ENCODE data around the gene SKAP1.

Gene SKAP1

DNA sequence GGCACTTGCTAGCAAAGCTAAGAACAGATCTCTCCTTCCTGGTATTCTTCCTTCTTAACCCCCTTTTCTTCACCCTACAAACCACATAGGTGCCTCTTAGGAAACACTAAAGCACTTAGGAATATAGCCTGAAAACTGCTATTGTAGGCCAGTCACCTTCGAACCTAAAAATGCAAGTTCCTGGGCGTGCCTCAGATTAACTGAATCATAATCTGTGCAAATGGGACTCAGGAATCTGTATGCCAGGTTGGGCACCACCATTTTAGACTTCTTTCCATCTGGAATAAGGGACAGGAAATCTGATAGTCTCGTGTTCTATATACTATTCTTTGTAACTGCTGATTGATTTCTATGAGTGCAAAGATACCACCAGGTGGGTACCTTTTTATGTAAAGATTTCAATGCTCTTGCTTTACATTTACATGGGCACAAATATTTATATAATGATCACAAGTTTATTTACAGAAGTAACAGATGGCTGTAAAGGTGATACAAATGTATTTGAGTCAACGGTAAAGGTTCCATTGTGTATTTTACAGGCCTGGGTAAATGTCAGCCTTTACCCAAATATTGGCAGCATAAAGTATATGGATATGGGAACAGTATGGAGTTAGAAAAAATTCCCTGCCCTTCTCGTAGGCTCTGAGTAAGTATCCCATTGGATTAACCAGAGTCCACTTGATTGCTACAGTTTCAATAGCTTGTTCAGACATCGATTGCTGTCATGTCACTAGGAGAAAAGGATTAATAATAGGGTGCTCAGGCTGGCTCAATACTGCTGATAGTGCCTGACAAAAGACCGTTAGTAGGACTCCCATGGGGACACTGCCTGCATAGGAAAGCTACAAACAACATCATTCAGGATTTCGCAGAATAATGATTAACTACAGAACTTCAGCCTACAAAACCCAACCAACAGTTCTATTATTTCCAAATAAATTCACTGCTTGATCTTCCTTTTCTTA, 197.7 kb downstream of the SKAP1 start:
- Histone ChIP-seq H3K4me1 (no peaks in the 10 kb centered on the region), H3K27me3 (peaks cover 67% of the 10 kb centered on the region), H3K36me3 (no peaks in the 10 kb centered on the region), H3K9me3 (no peaks in the 10 kb centered on the region), H3K4me3 (ENCODE audit: low read depth, low read length) (no peak overlapping the region)
- DNase-seq: no peak
- TF ChIP-seq, protein P1, sequence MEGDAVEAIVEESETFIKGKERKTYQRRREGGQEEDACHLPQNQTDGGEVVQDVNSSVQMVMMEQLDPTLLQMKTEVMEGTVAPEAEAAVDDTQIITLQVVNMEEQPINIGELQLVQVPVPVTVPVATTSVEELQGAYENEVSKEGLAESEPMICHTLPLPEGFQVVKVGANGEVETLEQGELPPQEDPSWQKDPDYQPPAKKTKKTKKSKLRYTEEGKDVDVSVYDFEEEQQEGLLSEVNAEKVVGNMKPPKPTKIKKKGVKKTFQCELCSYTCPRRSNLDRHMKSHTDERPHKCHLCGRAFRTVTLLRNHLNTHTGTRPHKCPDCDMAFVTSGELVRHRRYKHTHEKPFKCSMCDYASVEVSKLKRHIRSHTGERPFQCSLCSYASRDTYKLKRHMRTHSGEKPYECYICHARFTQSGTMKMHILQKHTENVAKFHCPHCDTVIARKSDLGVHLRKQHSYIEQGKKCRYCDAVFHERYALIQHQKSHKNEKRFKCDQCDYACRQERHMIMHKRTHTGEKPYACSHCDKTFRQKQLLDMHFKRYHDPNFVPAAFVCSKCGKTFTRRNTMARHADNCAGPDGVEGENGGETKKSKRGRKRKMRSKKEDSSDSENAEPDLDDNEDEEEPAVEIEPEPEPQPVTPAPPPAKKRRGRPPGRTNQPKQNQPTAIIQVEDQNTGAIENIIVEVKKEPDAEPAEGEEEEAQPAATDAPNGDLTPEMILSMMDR (IDR thresholded peaks at IDR 0.05; ENCODE audit: low read depth, low read length): no peak

DNA sequence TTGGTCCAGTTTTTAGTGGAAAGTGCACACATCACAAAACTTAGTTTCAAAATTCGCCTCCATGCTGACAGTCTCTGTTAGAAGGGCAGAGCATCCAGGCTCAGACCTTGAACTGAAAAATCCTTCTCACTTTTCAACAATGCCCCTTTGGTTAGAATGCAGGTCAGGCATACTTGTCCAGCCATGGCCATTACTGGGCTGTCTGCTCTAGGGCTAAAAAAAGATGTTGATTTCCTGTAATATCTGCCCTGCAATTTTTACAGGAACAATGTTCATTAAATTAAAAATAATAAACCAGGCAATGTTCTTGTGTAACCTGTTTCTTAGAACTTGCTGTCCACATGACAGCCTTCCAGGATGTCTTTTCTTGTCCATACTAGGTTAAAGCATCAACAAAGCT, 200.1 kb downstream of the SKAP1 start:
- TF ChIP-seq, protein P1 (IDR thresholded peaks at IDR 0.05; ENCODE audit: low read depth, low read length): no peak
- no peak overlapping the region for H3K4me3 ChIP-seq (ENCODE audit: low read depth, low read length)
- H3K4me1 ChIP-seq: no peaks in the 10 kb centered on the region
- H3K36me3 ChIP-seq: no peaks in the 10 kb centered on the region
- no peaks in the 10 kb centered on the region for H3K9me3 ChIP-seq
- DNase-seq: no peak
- H3K27me3 ChIP-seq: peaks cover 70% of the 10 kb centered on the region

DNA sequence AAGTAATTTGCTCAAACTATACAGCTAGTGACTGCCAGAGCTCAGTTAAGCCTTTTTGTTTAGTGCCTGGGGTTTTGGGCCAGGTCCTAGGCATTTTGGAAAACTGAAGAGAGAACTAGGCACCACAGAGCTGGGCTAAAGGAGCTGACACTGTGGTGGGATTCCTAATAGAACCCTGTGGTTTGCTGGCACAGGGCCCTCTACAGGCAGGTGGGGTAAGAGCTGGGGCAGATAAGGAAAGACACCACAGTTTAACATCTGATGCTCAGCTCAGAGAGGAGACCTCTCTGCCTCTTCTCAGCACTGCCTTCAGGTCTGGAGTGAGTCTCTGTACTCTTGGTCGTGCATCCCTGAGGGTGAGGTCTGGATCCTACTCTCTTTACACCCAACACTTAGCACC, 201.3 kb downstream of the SKAP1 start:
- Histone ChIP-seq H3K4me1 (no peaks in the 10 kb centered on the region), H3K36me3 (no peaks in the 10 kb centered on the region), H3K27me3 (peaks cover 81% of the 10 kb centered on the region), H3K9me3 (no peaks in the 10 kb centered on the region), H3K4me3 (ENCODE audit: low read depth, low read length) (no peak overlapping the region)
- TF ChIP-seq, protein P1 (IDR thresholded peaks at IDR 0.05; ENCODE audit: low read depth, low read length): peak; percentile 39
- DNase-seq: peak; percentile 12

DNA sequence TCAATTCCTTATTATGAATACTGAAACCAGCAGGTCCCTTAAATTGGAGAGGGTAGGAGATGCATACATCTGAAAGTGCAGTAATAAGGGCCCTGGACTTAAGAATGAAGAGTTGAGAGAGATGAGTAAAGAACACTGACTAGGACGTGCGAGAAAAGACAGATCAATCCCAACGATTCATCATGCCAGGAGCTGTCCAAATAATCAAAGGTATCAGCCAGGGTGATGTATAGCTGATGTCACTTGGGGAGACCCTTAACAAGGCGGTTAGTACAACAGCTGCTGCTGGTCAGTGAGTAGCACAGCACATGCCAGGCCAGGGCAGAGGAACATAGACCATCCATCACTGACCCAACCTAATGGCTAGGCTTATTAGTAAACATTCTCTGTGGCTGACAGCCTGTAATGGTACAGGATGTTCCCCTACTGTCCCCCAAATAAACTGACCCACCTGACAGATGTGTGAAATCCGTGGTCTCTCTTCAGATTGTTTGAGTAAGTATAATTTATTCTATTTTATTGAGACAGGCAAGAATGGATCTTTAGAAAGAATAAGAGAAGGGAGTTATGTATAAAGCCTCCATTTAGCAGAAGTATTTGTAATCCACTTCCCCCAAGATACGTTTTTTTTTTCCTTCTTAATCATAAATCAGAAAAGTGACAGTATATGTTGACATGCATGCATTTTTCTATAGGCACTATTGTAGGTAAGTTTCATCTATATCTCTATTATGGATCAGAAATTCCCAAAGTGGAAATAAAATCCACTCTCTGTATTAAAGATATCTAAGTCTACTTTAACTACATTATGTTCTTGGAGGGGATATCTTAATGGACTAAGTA, 204.1 kb downstream of the SKAP1 start:
- Histone ChIP-seq H3K27me3 (peaks cover 92% of the 10 kb centered on the region), H3K9me3 (no peaks in the 10 kb centered on the region), H3K4me3 (ENCODE audit: low read depth, low read length) (no peak overlapping the region), H3K4me1 (no peaks in the 10 kb centered on the region), H3K36me3 (no peaks in the 10 kb centered on the region)
- no peak for DNase-seq
- TF ChIP-seq, protein P1 (IDR thresholded peaks at IDR 0.05; ENCODE audit: low read depth, low read length): no peak

DNA sequence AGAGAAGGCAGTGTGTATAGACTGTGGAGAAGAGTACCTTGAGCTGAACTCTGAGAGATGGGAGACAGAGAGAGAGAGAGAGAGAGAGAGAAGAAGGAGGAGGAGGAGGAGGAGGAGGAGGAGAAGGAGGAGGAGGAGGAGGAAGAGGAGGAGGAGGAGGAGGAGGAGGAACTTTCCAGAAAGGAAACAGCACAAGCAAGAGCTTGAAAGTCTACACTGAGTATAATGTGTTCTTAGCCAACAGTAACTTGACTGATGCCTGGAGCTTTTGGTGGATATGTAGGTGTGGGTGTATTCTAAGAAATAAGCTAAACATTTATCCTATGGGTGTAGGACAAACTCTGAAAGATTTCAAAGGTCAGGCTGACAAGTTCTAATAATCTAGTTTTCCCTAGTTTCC, 206.1 kb downstream of the SKAP1 start:
- TF ChIP-seq, protein P1 (IDR thresholded peaks at IDR 0.05; ENCODE audit: low read depth, low read length): no peak
- Histone ChIP-seq H3K9me3 (no peaks in the 10 kb centered on the region), H3K4me1 (no peaks in the 10 kb centered on the region), H3K4me3 (ENCODE audit: low read depth, low read length) (no peak overlapping the region), H3K36me3 (no peaks in the 10 kb centered on the region), H3K27me3 (peaks cover 98% of the 10 kb centered on the region)
- no peak for DNase-seq

Measured in BE2C (cell line).